HG03064 (cell line): Measurements from ENCODE around the gene WDR20.
"Not testable (repeated sequence)": the region's sequence is repeated elsewhere in the genome, so short reads cannot be mapped to it uniquely, and the experiment has no call there.

Experiments used
- ATAC-seq: cut with Tn5 transposase; IDR thresholded peaks from one replicate; pipeline ENCODE4 v1.9.1; 2021; ENCODE audit warnings: low read depth; ENCODE audit not compliant: unreplicated experiment

WDR20 gene

GRCh38 chr14:102233081-102233480 is 93.4 kb downstream of the WDR20 start:
- no peak for ATAC-seq

- ATAC-seq = no peak
Observed at GRCh38 chr14:102234331-102235264, 94.9 kb downstream of the WDR20 start.

- ATAC-seq = no peak
Observed at GRCh38 chr14:102235275-102235897, 95.7 kb downstream of the WDR20 start.

- no peak for ATAC-seq
Observed at GRCh38 chr14:102236026-102236425, 96.3 kb downstream of the WDR20 start.

GRCh38 chr14:102238131-102238530 is 98.4 kb downstream of the WDR20 start:
- ATAC-seq = no peak

- ATAC-seq = no peak
Observed at GRCh38 chr14:102238766-102239165, 99.1 kb downstream of the WDR20 start.

- no peak for ATAC-seq
Observed at GRCh38 chr14:102239231-102239630, 99.5 kb downstream of the WDR20 start.

- not testable (repeated sequence) for ATAC-seq
Observed at GRCh38 chr14:102240481-102240880, 100.8 kb downstream of the WDR20 start.

- no peak for ATAC-seq
Observed at GRCh38 chr14:102241147-102241546, 101.5 kb downstream of the WDR20 start.

GRCh38 chr14:102243795-102244194 is 104.1 kb downstream of the WDR20 start:
- not testable (repeated sequence) for ATAC-seq

- no peak for ATAC-seq
Observed at GRCh38 chr14:102246071-102246470, 106.4 kb downstream of the WDR20 start.

GRCh38 chr14:102248121-102248520 is 108.4 kb downstream of the WDR20 start:
- ATAC-seq = no peak

GRCh38 chr14:102249041-102249440 is 109.3 kb downstream of the WDR20 start:
- no peak for ATAC-seq

GRCh38 chr14:102249981-102250380 is 110.3 kb downstream of the WDR20 start:
- no peak for ATAC-seq

GRCh38 chr14:102250636-102251035 is 110.9 kb downstream of the WDR20 start:
- ATAC-seq = no peak

- no peak for ATAC-seq
Observed at GRCh38 chr14:102251161-102251560, 111.5 kb downstream of the WDR20 start.

- ATAC-seq = no peak
Observed at GRCh38 chr14:102252834-102253801, 113.4 kb downstream of the WDR20 start.

GRCh38 chr14:102255401-102256190 is 115.9 kb downstream of the WDR20 start:
- ATAC-seq = no peak

- ATAC-seq = no peak
Observed at GRCh38 chr14:102256716-102257115, 117.0 kb downstream of the WDR20 start.

GRCh38 chr14:102258136-102258535 is 118.4 kb downstream of the WDR20 start:
- ATAC-seq = no peak
